Measurements from ENCODE around the gene ANGEL2. TPM values are rescaled to one million over a fixed set of nuclear protein-coding genes. Genes with fewer than 3 reads are reported as not detected.

Gene ANGEL2
- 34.8 and 36.8 TPM in 2 replicates for total RNA-seq
- polyA plus RNA-seq = 11.8 and 12.4 TPM in 2 replicates

DNA sequence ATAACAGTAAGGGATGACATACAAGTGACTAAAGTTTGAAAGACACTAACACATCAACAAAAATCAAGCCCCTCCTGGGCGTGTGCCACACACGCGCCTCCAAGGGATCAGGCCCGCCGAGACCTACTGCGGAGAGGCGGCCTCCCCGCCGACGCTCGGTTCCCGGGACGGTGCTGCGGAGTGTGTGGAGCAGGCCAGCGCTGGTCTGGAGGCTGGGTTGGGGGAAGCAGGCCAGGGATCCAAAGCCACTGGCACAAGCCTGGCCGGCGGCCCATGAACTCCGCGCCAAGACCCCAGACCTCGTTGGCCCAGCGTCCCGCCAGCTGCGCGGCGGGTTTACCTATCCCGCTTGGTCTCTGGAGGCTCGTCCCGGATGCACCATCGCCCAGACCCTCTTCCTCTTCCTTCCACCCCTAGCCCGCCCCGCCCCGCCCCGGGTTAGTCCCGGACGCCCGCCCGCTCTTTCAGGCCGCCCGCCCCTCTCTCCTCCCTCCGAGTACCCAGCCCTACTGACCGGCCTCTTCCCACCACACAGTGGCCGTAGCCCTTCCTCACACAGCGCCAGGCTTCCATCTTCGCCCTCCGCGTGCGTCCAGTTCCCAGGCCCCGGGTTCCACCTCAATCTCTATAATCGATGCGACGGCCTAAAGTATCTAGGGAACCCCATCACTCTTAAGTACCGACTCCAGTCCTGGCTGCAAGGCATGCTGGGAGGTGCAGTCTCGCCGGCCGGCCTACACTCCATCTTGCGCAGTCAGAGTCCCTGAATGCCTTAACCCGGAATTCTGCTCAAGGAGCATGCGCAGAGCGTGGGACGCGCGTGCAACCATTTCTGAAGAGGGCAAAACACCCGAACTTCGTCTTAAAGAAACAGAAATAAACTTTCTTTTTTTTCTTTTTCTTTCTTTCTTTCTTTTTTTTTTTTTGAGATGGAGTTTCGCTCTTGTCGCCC is at the start of gene ANGEL2:
Gene ANGEL2, minus strand, starts transcription at position 769 of the 952 bp plus-strand sequence. Its CDS starts 196 bp downstream, at position 573.
- H3K9me3 ChIP-seq (ENCODE audit: low read depth) = no peaks in the 10 kb centered on the region
- H3K79me2 ChIP-seq = peaks cover 43% of the 10 kb centered on the region
- peak within 1 kb of the TSS; percentile 81 for H2AFZ ChIP-seq
- H3K4me2 ChIP-seq = peak within 1 kb of the TSS; percentile 83
- peaks cover 8% of the 10 kb centered on the region for H3K4me1 ChIP-seq (ENCODE audit: insufficient read depth)
- no peaks in the 10 kb centered on the region for H4K20me1 ChIP-seq (ENCODE audit: insufficient read depth, poor library complexity, severe bottlenecking)
- peak within 1 kb of the TSS; percentile 50 for H3K4me3 ChIP-seq
- DNase-seq (ENCODE audit: low spot score) = peak; percentile 97
- H3K9me2 ChIP-seq (replicated peaks; ENCODE audit: insufficient read depth) = no peaks in the 10 kb centered on the region
- no peak for TF ChIP-seq EZH2phosphoT487 (IDR thresholded peaks at IDR 0.05; ENCODE audit: low read depth, severe bottlenecking, unreplicated experiment)
- TF ChIP-seq, protein P1, sequence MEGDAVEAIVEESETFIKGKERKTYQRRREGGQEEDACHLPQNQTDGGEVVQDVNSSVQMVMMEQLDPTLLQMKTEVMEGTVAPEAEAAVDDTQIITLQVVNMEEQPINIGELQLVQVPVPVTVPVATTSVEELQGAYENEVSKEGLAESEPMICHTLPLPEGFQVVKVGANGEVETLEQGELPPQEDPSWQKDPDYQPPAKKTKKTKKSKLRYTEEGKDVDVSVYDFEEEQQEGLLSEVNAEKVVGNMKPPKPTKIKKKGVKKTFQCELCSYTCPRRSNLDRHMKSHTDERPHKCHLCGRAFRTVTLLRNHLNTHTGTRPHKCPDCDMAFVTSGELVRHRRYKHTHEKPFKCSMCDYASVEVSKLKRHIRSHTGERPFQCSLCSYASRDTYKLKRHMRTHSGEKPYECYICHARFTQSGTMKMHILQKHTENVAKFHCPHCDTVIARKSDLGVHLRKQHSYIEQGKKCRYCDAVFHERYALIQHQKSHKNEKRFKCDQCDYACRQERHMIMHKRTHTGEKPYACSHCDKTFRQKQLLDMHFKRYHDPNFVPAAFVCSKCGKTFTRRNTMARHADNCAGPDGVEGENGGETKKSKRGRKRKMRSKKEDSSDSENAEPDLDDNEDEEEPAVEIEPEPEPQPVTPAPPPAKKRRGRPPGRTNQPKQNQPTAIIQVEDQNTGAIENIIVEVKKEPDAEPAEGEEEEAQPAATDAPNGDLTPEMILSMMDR (IDR thresholded peaks at IDR 0.05; ENCODE audit: poor library complexity) = no peak
- no peak for TF ChIP-seq EZH2 (IDR thresholded peaks at IDR 0.05; ENCODE audit: borderline replicate concordance)
- no peaks in the 10 kb centered on the region for H3K27me3 ChIP-seq
- under 1% methylated on average over 45 of the region's 66 CpGs for WGBS (ENCODE audit: low lambda C conversion rate, missing lambda C conversion rate)
- H3K27ac ChIP-seq = peak within 1 kb of the TSS; percentile 86
- H3K36me3 ChIP-seq (replicated peaks; ENCODE audit: insufficient read depth, low read depth) = no peaks in the 10 kb centered on the region

DNA sequence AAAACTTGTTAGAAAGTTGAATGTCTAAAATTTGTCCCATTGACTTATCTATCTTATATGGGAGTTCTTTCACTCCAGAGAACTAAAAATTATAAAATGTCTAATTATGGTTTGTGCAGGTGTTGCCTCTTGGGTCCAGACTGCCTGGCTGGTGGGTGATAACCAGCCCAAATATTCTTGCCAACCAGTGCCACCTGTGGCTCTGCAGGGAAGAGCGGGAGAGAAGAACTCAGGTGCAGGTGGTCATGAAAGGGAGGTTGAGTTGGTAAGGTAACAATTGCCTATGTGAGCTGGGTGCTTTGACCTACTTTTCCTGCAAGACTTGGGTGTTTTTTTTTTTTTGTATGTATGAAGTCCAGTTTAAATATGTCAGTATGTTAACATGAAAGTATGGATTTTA is 45.6 kb upstream of the ANGEL2 start:
- TF ChIP-seq, protein P1 (IDR thresholded peaks at IDR 0.05; ENCODE audit: poor library complexity) = no peak
- TF ChIP-seq EZH2phosphoT487 (IDR thresholded peaks at IDR 0.05; ENCODE audit: low read depth, severe bottlenecking, unreplicated experiment) (no peak), EZH2 (IDR thresholded peaks at IDR 0.05; ENCODE audit: borderline replicate concordance) (no peak)
- WGBS (ENCODE audit: low lambda C conversion rate, missing lambda C conversion rate) = 100% methylated on average over 1 of the region's 1 CpG

DNA sequence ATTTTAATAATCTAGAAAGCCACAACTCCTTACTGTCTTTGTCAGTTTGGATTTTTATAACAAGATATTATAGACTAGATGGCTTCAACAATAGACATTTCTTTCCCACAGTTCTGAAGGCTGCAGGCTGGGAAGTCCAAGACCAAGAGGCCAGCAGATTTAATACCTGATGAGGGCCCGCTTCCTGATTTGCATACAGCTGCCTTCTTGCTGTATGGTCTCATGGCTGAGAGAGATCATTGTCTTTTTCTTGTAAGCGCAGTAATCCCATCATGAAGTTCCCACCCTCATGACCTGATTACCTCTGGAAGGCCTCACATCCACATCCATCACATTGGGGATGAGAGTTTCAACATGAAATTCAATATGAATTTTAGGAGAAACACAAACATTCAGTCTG is 45.2 kb upstream of the ANGEL2 start:
- Histone ChIP-seq H3K4me1 (ENCODE audit: insufficient read depth) (no peaks in the 10 kb centered on the region), H3K27ac (no peak overlapping the region), H2AFZ (no peak overlapping the region), H3K9me2 (replicated peaks; ENCODE audit: insufficient read depth) (no peaks in the 10 kb centered on the region), H3K4me3 (no peak overlapping the region), H3K27me3 (no peaks in the 10 kb centered on the region), H3K36me3 (replicated peaks; ENCODE audit: insufficient read depth, low read depth) (no peaks in the 10 kb centered on the region), H4K20me1 (ENCODE audit: insufficient read depth, poor library complexity, severe bottlenecking) (no peaks in the 10 kb centered on the region), H3K4me2 (no peak overlapping the region), H3K79me2 (peaks cover 96% of the 10 kb centered on the region), H3K9me3 (ENCODE audit: low read depth) (no peaks in the 10 kb centered on the region)
- no peak for DNase-seq (ENCODE audit: low spot score)
- TF ChIP-seq EZH2 (IDR thresholded peaks at IDR 0.05; ENCODE audit: borderline replicate concordance) = no peak
- TF ChIP-seq, protein P1 (IDR thresholded peaks at IDR 0.05; ENCODE audit: poor library complexity) = no peak
- TF ChIP-seq EZH2phosphoT487 (IDR thresholded peaks at IDR 0.05; ENCODE audit: low read depth, severe bottlenecking, unreplicated experiment) = no peak
- 98% methylated on average over 2 of the region's 2 CpGs for WGBS (ENCODE audit: low lambda C conversion rate, missing lambda C conversion rate)

More for the DNA sequence above, 45.6 kb upstream of the ANGEL2 start:
- Histone ChIP-seq H3K27me3 (no peaks in the 10 kb centered on the region), H4K20me1 (ENCODE audit: insufficient read depth, poor library complexity, severe bottlenecking) (no peaks in the 10 kb centered on the region), H3K36me3 (replicated peaks; ENCODE audit: insufficient read depth, low read depth) (no peaks in the 10 kb centered on the region), H3K4me2 (no peak overlapping the region), H2AFZ (no peak overlapping the region), H3K9me3 (ENCODE audit: low read depth) (no peaks in the 10 kb centered on the region), H3K4me1 (ENCODE audit: insufficient read depth) (no peaks in the 10 kb centered on the region), H3K9me2 (replicated peaks; ENCODE audit: insufficient read depth) (no peaks in the 10 kb centered on the region), H3K27ac (no peak overlapping the region), H3K79me2 (peaks cover 96% of the 10 kb centered on the region), H3K4me3 (no peak overlapping the region)
- no peak for DNase-seq (ENCODE audit: low spot score)
